Stimulated activated memory B cell treated with anti-CD40 and anti-IgM and Interleukin-4, amounts not matched to agents 10 μg/mL and 1 μg/mL and 100 μg/mL, for 72 hours (primary cell): Measurements from ENCODE around the gene SZT2.
"Not testable (repeated sequence)": the region's sequence is repeated elsewhere in the genome, so short reads cannot be mapped to it uniquely, and the experiment has no call there.

Experiments used
- ATAC-seq: fragments of 150-1000 bp; cut with Tn5 transposase; 2 replicates; pipeline ENCODE4 v1.10.0; 2021
- H3K27ac Mint-ChIP-seq: one replicate; pipeline ENCODE4 v1.8.0; 2022; ENCODE audit warnings: mild to moderate bottlenecking, mixed read lengths
- H3K27me3 Mint-ChIP-seq: one replicate; pipeline ENCODE4 v1.8.0; 2022; ENCODE audit warnings: mixed read lengths
- H3K36me3 Mint-ChIP-seq: one replicate; pipeline ENCODE4 v1.8.0; 2022; ENCODE audit warnings: mixed read lengths
- H3K4me1 Mint-ChIP-seq: one replicate; pipeline ENCODE4 v1.8.0; 2022; ENCODE audit warnings: mixed read lengths
- H3K4me3 Mint-ChIP-seq: one replicate; pipeline ENCODE4 v1.8.0; 2022; ENCODE audit warnings: mild to moderate bottlenecking, moderate library complexity, mixed read lengths
- H3K9me3 Mint-ChIP-seq: one replicate; pipeline ENCODE4 v1.8.0; 2022; ENCODE audit warnings: mixed read lengths

The SZT2 gene

DNA sequence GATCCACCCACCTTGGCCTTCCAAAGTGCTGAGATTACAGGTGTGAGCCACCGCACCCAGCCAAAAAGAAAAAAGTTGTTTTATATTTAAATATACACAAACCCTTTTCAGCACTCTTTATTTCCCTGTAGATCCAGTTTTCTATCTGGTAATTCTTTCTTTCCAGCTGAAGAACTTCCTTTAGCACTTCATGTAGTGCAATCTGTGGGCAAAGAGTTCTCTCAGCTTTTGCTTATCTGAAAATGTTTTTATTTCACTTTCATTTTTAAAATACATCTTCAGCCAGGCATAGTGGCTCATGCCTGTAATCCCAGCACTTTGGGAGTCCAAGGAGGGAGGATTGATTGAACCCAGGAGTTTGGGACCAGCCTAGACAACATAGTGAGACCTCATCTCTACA is 92.5 kb downstream of the SZT2 start:
- H3K27me3 Mint-ChIP-seq = peaks cover 29% of the 10 kb centered on the region
- no peak for ATAC-seq
- H3K9me3 Mint-ChIP-seq = peaks cover 9% of the 10 kb centered on the region
- no peaks in the 10 kb centered on the region for H3K36me3 Mint-ChIP-seq
- no peak overlapping the region for H3K27ac Mint-ChIP-seq
- no peak overlapping the region for H3K4me3 Mint-ChIP-seq
- H3K4me1 Mint-ChIP-seq = no peaks in the 10 kb centered on the region

GRCh38 chr1:43484367-43484766 is 94.7 kb downstream of the SZT2 start:
- H3K27ac Mint-ChIP-seq = no peak overlapping the region
- no peaks in the 10 kb centered on the region for H3K4me1 Mint-ChIP-seq
- peaks cover 18% of the 10 kb centered on the region for H3K27me3 Mint-ChIP-seq
- no peak overlapping the region for H3K4me3 Mint-ChIP-seq
- ATAC-seq = no peak
- peaks cover 22% of the 10 kb centered on the region for H3K9me3 Mint-ChIP-seq
- peaks cover 7% of the 10 kb centered on the region for H3K36me3 Mint-ChIP-seq

DNA sequence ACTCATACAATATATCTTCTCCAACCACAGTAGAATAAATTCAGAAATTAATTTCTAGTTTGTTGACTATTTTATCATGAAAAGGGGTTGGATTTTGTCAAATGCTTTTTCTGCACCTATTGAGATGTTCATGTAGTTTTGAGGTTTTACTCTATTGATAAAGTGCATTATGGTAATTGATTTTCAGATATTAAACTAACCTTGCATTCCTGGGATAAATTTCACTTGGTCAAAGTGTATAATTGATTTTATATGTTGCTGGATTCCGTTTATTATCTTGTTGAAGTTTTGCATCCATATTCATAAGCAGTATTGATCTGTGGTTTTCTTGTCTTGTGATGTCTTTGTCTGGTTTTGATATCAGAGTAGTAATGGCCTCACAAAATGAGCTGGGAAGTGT is 98.5 kb downstream of the SZT2 start:
- H3K9me3 Mint-ChIP-seq = peaks cover 37% of the 10 kb centered on the region
- no peak overlapping the region for H3K4me3 Mint-ChIP-seq
- peaks cover 19% of the 10 kb centered on the region for H3K27me3 Mint-ChIP-seq
- no peak overlapping the region for H3K27ac Mint-ChIP-seq
- ATAC-seq = no peak
- no peaks in the 10 kb centered on the region for H3K4me1 Mint-ChIP-seq
- H3K36me3 Mint-ChIP-seq = peaks cover 17% of the 10 kb centered on the region

GRCh38 chr1:43491061-43491460 is 101.4 kb downstream of the SZT2 start:
- Mint-ChIP-seq H3K27ac (no peak overlapping the region), H3K27me3 (peaks cover 27% of the 10 kb centered on the region), H3K4me1 (no peaks in the 10 kb centered on the region), H3K4me3 (no peak overlapping the region), H3K9me3 (peaks cover 33% of the 10 kb centered on the region), H3K36me3 (peaks cover 17% of the 10 kb centered on the region)
- ATAC-seq = no peak

- Mint-ChIP-seq H3K4me1 (no peaks in the 10 kb centered on the region), H3K9me3 (peaks cover 25% of the 10 kb centered on the region), H3K27ac (no peak overlapping the region), H3K36me3 (peaks cover 17% of the 10 kb centered on the region), H3K4me3 (no peak overlapping the region), H3K27me3 (peaks cover 31% of the 10 kb centered on the region)
- no peak for ATAC-seq
These were observed 103.1 kb downstream of the SZT2 start for GRCh38 chr1:43492826-43493225.

- ATAC-seq = no peak
- no peak overlapping the region for H3K27ac Mint-ChIP-seq
- no peak overlapping the region for H3K4me3 Mint-ChIP-seq
- peaks cover 15% of the 10 kb centered on the region for H3K36me3 Mint-ChIP-seq
- peaks cover 20% of the 10 kb centered on the region for H3K9me3 Mint-ChIP-seq
- no peaks in the 10 kb centered on the region for H3K4me1 Mint-ChIP-seq
- H3K27me3 Mint-ChIP-seq = peaks cover 35% of the 10 kb centered on the region
These were observed 104.2 kb downstream of the SZT2 start for GRCh38 chr1:43493661-43494450.

DNA sequence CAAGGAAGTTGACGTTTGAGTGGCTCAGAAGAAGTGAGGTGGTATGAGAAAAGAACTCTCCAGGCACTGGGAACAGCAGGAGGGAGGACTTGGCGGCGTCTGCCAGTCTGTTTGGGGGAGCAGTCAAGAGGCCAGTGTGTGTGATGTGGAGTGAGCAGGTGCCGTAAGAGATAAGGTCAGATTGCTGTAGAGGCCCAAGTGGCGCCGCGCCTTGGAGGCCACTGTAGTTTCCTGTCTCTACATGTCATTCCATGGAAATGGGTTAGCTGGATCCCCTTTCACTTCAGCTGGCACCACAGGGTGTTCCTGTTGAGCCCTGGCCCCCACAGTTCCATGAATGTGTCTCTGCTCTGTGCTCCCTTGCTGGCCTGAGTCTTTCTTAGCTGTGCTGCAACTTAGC is 105.5 kb downstream of the SZT2 start:
- Mint-ChIP-seq H3K9me3 (peaks cover 8% of the 10 kb centered on the region), H3K4me3 (no peak overlapping the region), H3K36me3 (peaks cover 2% of the 10 kb centered on the region), H3K27ac (no peak overlapping the region), H3K4me1 (no peaks in the 10 kb centered on the region), H3K27me3 (peaks cover 39% of the 10 kb centered on the region)
- no peak for ATAC-seq

GRCh38 chr1:43499898-43500297 is 110.2 kb downstream of the SZT2 start:
- H3K27me3 Mint-ChIP-seq = peaks cover 49% of the 10 kb centered on the region
- ATAC-seq = no peak
- H3K36me3 Mint-ChIP-seq = no peaks in the 10 kb centered on the region
- no peaks in the 10 kb centered on the region for H3K9me3 Mint-ChIP-seq
- H3K27ac Mint-ChIP-seq = no peak overlapping the region
- no peak overlapping the region for H3K4me3 Mint-ChIP-seq
- no peaks in the 10 kb centered on the region for H3K4me1 Mint-ChIP-seq

DNA sequence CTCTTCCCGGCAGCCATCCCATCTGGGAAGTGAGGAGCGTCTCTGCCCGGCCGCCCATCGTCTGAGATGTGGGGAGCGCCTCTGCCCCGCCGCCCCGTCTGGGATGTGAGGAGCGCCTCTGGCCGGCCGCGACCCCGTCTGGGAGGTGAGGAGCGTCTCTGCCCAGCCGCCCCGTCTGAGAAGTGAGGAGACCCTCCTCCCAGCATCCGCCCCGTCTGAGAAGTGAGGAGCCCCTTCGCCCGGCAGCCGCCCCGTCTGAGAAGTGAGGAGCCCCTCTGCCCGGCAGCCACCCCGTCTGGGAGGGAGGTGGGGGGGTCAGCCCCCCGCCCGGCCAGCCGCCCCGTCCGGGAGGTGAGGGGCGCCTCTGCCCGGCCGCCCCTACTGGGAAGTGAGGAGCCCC is 112.1 kb downstream of the SZT2 start:
- not testable (repeated sequence) for H3K9me3 Mint-ChIP-seq, ATAC-seq, H3K27ac Mint-ChIP-seq, H3K4me3 Mint-ChIP-seq, H3K36me3 Mint-ChIP-seq, H3K4me1 Mint-ChIP-seq
- H3K27me3 Mint-ChIP-seq = peaks cover 61% of the 10 kb centered on the region

- Mint-ChIP-seq H3K27me3 (peaks cover 71% of the 10 kb centered on the region), H3K36me3 (no peaks in the 10 kb centered on the region), H3K9me3 (no peaks in the 10 kb centered on the region), H3K4me3 (no peak overlapping the region), H3K27ac (no peak overlapping the region), H3K4me1 (no peaks in the 10 kb centered on the region)
- ATAC-seq = no peak
These were observed 113.8 kb downstream of the SZT2 start for GRCh38 chr1:43503534-43503933.
